AML-193 (cell line): ENCODE data around the gene IL36A.

Source experiments
- DNase-seq, 2 experiments: peaks; one replicate each; lab custom pipeline; 2025; lab: John Stamatoyannopoulos, UW

The IL36A gene

GRCh38 chr2:113050921-113051895 lies 45.9 kb downstream of the IL36A start:
- DNase-seq = no peak

- no peak for DNase-seq
These were observed 47.2 kb downstream of the IL36A start, which contains the start of gene IL36B for GRCh38 chr2:113052396-113052917. Gene IL36B (minus strand): TSS chr2:113052867.

- no peak for DNase-seq
These were observed 48.4 kb downstream of the IL36A start for GRCh38 chr2:113053666-113054065.

GRCh38 chr2:113054066-113054465 lies 48.8 kb downstream of the IL36A start:
- DNase-seq = no peak

GRCh38 chr2:113056521-113056920 lies 51.3 kb downstream of the IL36A start:
- no peak for DNase-seq

- DNase-seq = no peak
These were observed 51.9 kb downstream of the IL36A start for GRCh38 chr2:113057117-113057516.
